Thyroid gland (tissue), 4 donors: Measurements from ENCODE around the gene TCP11. TPM values are rescaled to one million over a fixed set of nuclear protein-coding genes. Genes with fewer than 3 reads are reported as not detected.
A peak's percentile ranks its signal among the peaks of the same experiment; 100 is the strongest.

Experiments
- DNase-seq, 2 donors: peaks; one replicate each; pipeline ENCODE4 v3.0.0-alpha.2; 2019
- H3K27ac ChIP-seq, 3 donors: fragments of 200-600 bp; sonication (generic); 1 replicate in 2 of 3; 2 replicates in 1 of 3; pipeline ENCODE4 v1.5.1; 2016 to 2019; ENCODE audit warnings: mild to moderate bottlenecking in 1 of 3, moderate library complexity in 1 of 3
- H3K27me3 ChIP-seq: fragments of 200-600 bp; sonication (generic); one replicate; pipeline ENCODE4 v1.5.1; 2019
- H3K36me3 ChIP-seq, 2 donors: fragments of 200-600 bp; sonication (generic); one replicate each; pipeline ENCODE4 v1.5.1; 2016 to 2019
- H3K4me1 ChIP-seq, 2 donors: fragments of 200-600 bp; sonication (generic); one replicate each; pipeline ENCODE4 v1.5.1; 2017 to 2019
- H3K4me3 ChIP-seq, 3 donors: fragments of 200-600 bp; sonication (generic); replicated peaks in 1 of 3; 1 replicate in 2 of 3; 2 replicates in 1 of 3; pipeline ENCODE4 v1.5.1; 2016; ENCODE audit warnings: mild to moderate bottlenecking in 1 of 3
- H3K9me3 ChIP-seq: fragments of 200-600 bp; sonication (generic); one replicate; pipeline ENCODE4 v1.5.1; 2017
- CTCF ChIP-seq, 6 experiments: fragments of 200-600 bp in 3 of 6; fragments of 450-650 bp in 3 of 6; sonication (generic) in 3 of 6; IDR thresholded peaks; one replicate each; pipeline ENCODE4 v1.5.1; 2016 to 2019; ENCODE audit warnings: antibody characterized with exemption in 6 of 6, mild to moderate bottlenecking in 2 of 6, inconsistent platforms in 1 of 6, moderate library complexity in 1 of 6
- POLR2A ChIP-seq, 2 donors: fragments of 450-650 bp; IDR thresholded peaks; one replicate each; pipeline ENCODE4 v1.6.1; 2017; ENCODE audit warnings: antibody characterized with exemption in 2 of 2, mild to moderate bottlenecking in 2 of 2, moderate library complexity in 1 of 2
- WGBS, 2 donors: methylation state at CpG; one replicate each; pipeline ENCODE4 v1.1.5; 2017; 5-methylcytosine and 5-hydroxymethylcytosine counted together
- intact Hi-C: fragments of 100-400 bp; cut with DNase I; formaldehyde crosslinking; loops from one replicate; pipeline ENCODE4 v1.15.1; 2023
- total RNA-seq, 4 donors: library from RNA; depleted of rRNA; stranded (reverse); fragments of >200 nt; gene quantifications; one replicate each; pipeline ENCODE4 v1.2.3, GENCODE V29; 2016

TCP11 gene
- total RNA-seq, 4 donors from 2014 or later, result 1.0 to 2.8 TPM; not detected in 2

GRCh38 chr6:35145757-35146156 lies 4.6 kb upstream of the TCP11 start:
- intact Hi-C loops, result loop anchor here (2.0 kb wide), 1 partner anchor 97 kb away; no protein-coding TSS in a partner anchor
- H3K36me3 ChIP-seq, result no peaks in the 10 kb centered on the region
- H3K4me3 ChIP-seq, result no peak overlapping the region
- H3K27ac ChIP-seq, result no peak overlapping the region
- H3K9me3 ChIP-seq, result no peaks in the 10 kb centered on the region
- no peaks in the 10 kb centered on the region for H3K27me3 ChIP-seq
- TF ChIP-seq CTCF (IDR thresholded peaks at IDR 0.05) (no peak), POLR2A (IDR thresholded peaks at IDR 0.05) (no peak)
- WGBS, 2 donors, result 95 to 96% methylated on average over 3 of the region's 3 CpGs
- peaks cover 14 to 32% of the 10 kb centered on the region in 2 donors for H3K4me1 ChIP-seq
- no peak for DNase-seq

- no peaks in the 10 kb centered on the region for H3K36me3 ChIP-seq
- H3K4me1 ChIP-seq, result peaks cover 0 to 7% of the 10 kb centered on the region in 2 donors
- no peaks in the 10 kb centered on the region for H3K27me3 ChIP-seq
- 69 to 72% methylated on average over 5 of the region's 5 CpGs for WGBS, 2 donors
- no peaks in the 10 kb centered on the region for H3K9me3 ChIP-seq
- H3K4me3 ChIP-seq, result no peak overlapping the region
- intact Hi-C loops, result loop anchor here (5.0 kb wide), 1 partner anchor 64 kb away; no protein-coding TSS in a partner anchor
- no peak overlapping the region for H3K27ac ChIP-seq
- no peak for DNase-seq
- no peak for TF ChIP-seq POLR2A (IDR thresholded peaks at IDR 0.05)
- TF ChIP-seq CTCF (IDR thresholded peaks at IDR 0.05), result no peak
These were observed 1.7 kb upstream of the TCP11 start for GRCh38 chr6:35142588-35143569.

GRCh38 chr6:35140639-35141006 lies 516 bp downstream of the TCP11 start:
- 57 to 69% methylated on average over 15 of the region's 15 CpGs for WGBS, 2 donors
- H3K27me3 ChIP-seq, result no peaks in the 10 kb centered on the region
- H3K36me3 ChIP-seq, result no peaks in the 10 kb centered on the region
- no peak for TF ChIP-seq CTCF (IDR thresholded peaks at IDR 0.05)
- TF ChIP-seq POLR2A (IDR thresholded peaks at IDR 0.05), result no peak
- no peaks in the 10 kb centered on the region for H3K9me3 ChIP-seq
- intact Hi-C loops, result loop anchor here (2.0 to 5.0 kb wide), 2 partner anchors 67 to 154 kb away; no protein-coding TSS in a partner anchor
- H3K27ac ChIP-seq, result no peak overlapping the region
- DNase-seq, result no peak
- H3K4me1 ChIP-seq, result peaks cover 0 to 6% of the 10 kb centered on the region in 2 donors
- no peak overlapping the region for H3K4me3 ChIP-seq

- intact Hi-C loops, result loop anchor here (2.0 to 10.0 kb wide), 3 partner anchors 65 to 153 kb away; no protein-coding TSS in a partner anchor
- no peaks in the 10 kb centered on the region for H3K36me3 ChIP-seq
- WGBS, 2 donors, result 31 to 39% methylated on average over 17 of the region's 17 CpGs
- H3K9me3 ChIP-seq, result no peaks in the 10 kb centered on the region
- no peak overlapping the region for H3K27ac ChIP-seq
- H3K27me3 ChIP-seq, result no peaks in the 10 kb centered on the region
- peaks cover 0 to 6% of the 10 kb centered on the region in 2 donors for H3K4me1 ChIP-seq
- DNase-seq, result peak; percentile 38 to 55
- H3K4me3 ChIP-seq, result no peak overlapping the region
- TF ChIP-seq CTCF (IDR thresholded peaks at IDR 0.05) (peak; percentile 40 to 95 (median 87)), POLR2A (IDR thresholded peaks at IDR 0.05) (no peak)
These were observed 1.1 kb downstream of the TCP11 start for GRCh38 chr6:35139924-35140638.
